Esophagus squamous epithelium (tissue), 4 donors: ENCODE measurements around the gene CHCHD3.

Experiments
- CTCF ChIP-seq, 6 experiments: fragments of 450-650 bp in 4 of 6; fragments of 200-600 bp in 2 of 6; sonication (generic) in 2 of 6; IDR thresholded peaks; one replicate each; pipeline ENCODE4 v1.5.1; 2016 to 2019; ENCODE audit warnings: antibody characterized with exemption in 6 of 6, mild to moderate bottlenecking in 4 of 6, moderate library complexity in 4 of 6
- POLR2A ChIP-seq, 4 donors: fragments of 450-650 bp; IDR thresholded peaks; one replicate each; pipeline ENCODE4 v1.6.1; 2017; ENCODE audit warnings: antibody characterized with exemption in 4 of 4, mild to moderate bottlenecking in 4 of 4, moderate library complexity in 3 of 4

- no peak for TF ChIP-seq CTCF (IDR thresholded peaks at IDR 0.05)
- TF ChIP-seq POLR2A (IDR thresholded peaks at IDR 0.05) = no peak
Observed at GRCh38 chr7:132779164-132779563, 302.7 kb downstream of the CHCHD3 start.
